Measurements from ENCODE around the gene CD248.
"Not testable (repeated sequence)": the region's sequence is repeated elsewhere in the genome, so short reads cannot be mapped to it uniquely, and the experiment has no call there.

Gene CD248

GRCh38 chr11:66316849-66317251 lies at the start of gene CD248:
Gene CD248, minus strand, starts transcription at chr11:66317044. Its CDS starts 17 bp downstream, at chr11:66317027.
- no peak for DNase-seq (ENCODE audit: low spot score)

- DNase-seq (ENCODE audit: low spot score): no peak
Measured at GRCh38 chr11:66365711-66366619, 49.1 kb upstream of the CD248 start.

GRCh38 chr11:66365166-66365565 lies 48.3 kb upstream of the CD248 start:
- DNase-seq (ENCODE audit: low spot score): no peak

GRCh38 chr11:66363805-66364535 lies 47.1 kb upstream of the CD248 start:
- DNase-seq (ENCODE audit: low spot score): peak; percentile 58

- no peak for DNase-seq (ENCODE audit: low spot score)
Measured at GRCh38 chr11:66363187-66363601, 46.4 kb upstream of the CD248 start.

- no peak for DNase-seq (ENCODE audit: low spot score)
Measured at GRCh38 chr11:66362481-66363147, 45.8 kb upstream of the CD248 start.

- no peak for DNase-seq (ENCODE audit: low spot score)
Measured at GRCh38 chr11:66361502-66361941, 44.7 kb upstream of the CD248 start.

GRCh38 chr11:66360406-66361073 lies 43.7 kb upstream of the CD248 start:
- DNase-seq (ENCODE audit: low spot score): no peak

GRCh38 chr11:66359662-66360087 lies 42.8 kb upstream of the CD248 start:
- DNase-seq (ENCODE audit: low spot score): no peak

- not testable (repeated sequence) for DNase-seq (ENCODE audit: low spot score)
Measured at GRCh38 chr11:66350560-66351235, 33.9 kb upstream of the CD248 start.

GRCh38 chr11:66349084-66349386 lies 32.2 kb upstream of the CD248 start:
- DNase-seq (ENCODE audit: low spot score): no peak

GRCh38 chr11:66347425-66348276 lies 30.8 kb upstream of the CD248 start, which contains the start of gene B4GAT1:
Gene B4GAT1, minus strand, starts transcription at chr11:66347629. Its CDS starts 84 bp downstream, at chr11:66347545.
- peak; percentile 93 for DNase-seq (ENCODE audit: low spot score)

GRCh38 chr11:66346476-66347424 lies 29.9 kb upstream of the CD248 start:
- DNase-seq (ENCODE audit: low spot score): no peak

- no peak for DNase-seq (ENCODE audit: low spot score)
Measured at GRCh38 chr11:66345316-66345649, 28.4 kb upstream of the CD248 start.

- DNase-seq (ENCODE audit: low spot score): peak; percentile 97
Measured at GRCh38 chr11:66344550-66345315, 27.9 kb upstream of the CD248 start, which contains the start of gene BRMS1. Gene BRMS1, minus strand, starts transcription at chr11:66345104. Its CDS starts 2,870 bp downstream, at chr11:66342234.

- no peak for DNase-seq (ENCODE audit: low spot score)
Measured at GRCh38 chr11:66343176-66343575, 26.3 kb upstream of the CD248 start.

- DNase-seq (ENCODE audit: low spot score): no peak
Measured at GRCh38 chr11:66341502-66342126, 24.8 kb upstream of the CD248 start.
